Activated CD4-positive, alpha-beta T cell treated with anti-CD3 and anti-CD28 coated beads, Interleukin-2, amount 50 U/mL, for 4 hours (primary cell): Measurements from ENCODE around the gene HNRNPD.
"Not testable (repeated sequence)": the region's sequence is repeated elsewhere in the genome, so short reads cannot be mapped to it uniquely, and the experiment has no call there.

Experiments
- DNase-seq, 2 experiments: peaks; one replicate each; pipeline ENCODE4 v3.0.0-alpha.2; 2020

The HNRNPD gene

GRCh38 chr4:82372517-82373485, 990 bp downstream of the HNRNPD start:
- peak; percentile 56 to 58 for DNase-seq

- DNase-seq = no peak
Observed at GRCh38 chr4:82371497-82371896, 2.3 kb downstream of the HNRNPD start.

DNA sequence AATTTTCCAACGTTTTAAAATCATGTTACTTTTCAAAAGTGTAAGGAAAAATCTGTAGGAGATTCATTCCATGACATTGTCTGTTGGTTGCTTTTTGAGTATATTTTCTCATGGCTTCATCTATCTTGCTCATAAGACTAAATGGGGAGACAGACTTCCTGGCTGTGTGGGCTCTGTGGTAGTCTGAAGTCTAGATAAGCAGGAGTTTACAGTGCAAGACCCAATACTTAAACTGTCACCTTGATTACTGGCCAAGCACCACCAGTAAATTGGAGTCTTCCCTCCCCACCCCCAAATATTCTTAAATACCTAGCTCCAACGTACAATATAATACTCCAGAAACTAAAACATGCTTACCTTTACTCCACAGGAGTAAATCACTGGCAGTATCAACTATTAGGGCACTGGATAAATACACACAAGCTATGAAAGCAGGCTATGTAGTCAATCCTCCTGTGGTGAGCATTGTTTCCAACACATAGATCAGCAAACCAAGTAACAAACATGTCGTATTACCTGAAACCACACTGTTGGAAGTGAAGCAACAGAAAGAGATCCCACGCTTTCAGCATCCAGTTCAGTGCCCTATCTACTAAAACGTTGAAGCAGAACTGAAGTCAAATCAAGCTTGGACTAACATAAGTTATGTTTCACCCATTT, 6.2 kb downstream of the HNRNPD start:
- no peak for DNase-seq

DNA sequence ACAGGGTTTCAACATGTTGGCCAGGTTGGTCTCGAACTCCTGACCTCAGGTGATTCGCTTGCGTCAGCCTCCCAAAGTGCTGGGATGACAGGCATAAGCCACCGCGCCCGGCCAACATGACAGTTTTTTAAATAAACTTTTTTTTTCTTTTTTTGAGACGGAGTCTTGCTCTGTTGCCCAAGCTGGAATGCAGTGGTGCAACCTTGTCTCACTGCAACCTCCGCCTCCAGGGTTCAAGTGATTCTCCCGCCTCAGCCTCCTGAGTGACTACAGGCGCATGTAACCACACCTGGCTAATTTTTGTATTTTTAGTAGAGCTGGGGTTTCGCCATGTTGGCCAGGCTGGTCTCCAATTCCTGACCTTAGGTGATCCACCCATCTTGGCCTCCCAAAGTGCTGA, 7.4 kb downstream of the HNRNPD start:
- DNase-seq = not testable (repeated sequence)

GRCh38 chr4:82363896-82364487, 9.8 kb downstream of the HNRNPD start:
- no peak for DNase-seq

DNA sequence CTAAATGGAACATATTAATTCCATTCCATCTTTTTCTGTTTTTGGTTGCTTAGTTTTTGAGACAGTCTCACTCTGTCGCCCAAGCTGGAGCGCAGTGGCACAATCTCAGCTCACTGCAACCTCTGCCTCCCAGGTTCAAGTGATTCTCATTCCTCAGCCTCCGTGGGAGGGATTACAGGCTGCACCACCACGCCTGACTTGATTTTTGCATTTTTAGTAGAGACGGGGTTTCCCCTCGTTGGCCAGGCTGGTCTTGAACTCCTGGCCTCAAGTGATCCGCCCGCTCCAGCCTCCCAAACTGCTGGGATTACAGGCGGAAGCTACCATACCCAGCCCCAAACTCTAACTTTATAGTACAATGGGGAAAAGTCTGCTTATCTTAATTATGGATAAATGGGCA, 11.2 kb downstream of the HNRNPD start:
- DNase-seq = no peak

DNA sequence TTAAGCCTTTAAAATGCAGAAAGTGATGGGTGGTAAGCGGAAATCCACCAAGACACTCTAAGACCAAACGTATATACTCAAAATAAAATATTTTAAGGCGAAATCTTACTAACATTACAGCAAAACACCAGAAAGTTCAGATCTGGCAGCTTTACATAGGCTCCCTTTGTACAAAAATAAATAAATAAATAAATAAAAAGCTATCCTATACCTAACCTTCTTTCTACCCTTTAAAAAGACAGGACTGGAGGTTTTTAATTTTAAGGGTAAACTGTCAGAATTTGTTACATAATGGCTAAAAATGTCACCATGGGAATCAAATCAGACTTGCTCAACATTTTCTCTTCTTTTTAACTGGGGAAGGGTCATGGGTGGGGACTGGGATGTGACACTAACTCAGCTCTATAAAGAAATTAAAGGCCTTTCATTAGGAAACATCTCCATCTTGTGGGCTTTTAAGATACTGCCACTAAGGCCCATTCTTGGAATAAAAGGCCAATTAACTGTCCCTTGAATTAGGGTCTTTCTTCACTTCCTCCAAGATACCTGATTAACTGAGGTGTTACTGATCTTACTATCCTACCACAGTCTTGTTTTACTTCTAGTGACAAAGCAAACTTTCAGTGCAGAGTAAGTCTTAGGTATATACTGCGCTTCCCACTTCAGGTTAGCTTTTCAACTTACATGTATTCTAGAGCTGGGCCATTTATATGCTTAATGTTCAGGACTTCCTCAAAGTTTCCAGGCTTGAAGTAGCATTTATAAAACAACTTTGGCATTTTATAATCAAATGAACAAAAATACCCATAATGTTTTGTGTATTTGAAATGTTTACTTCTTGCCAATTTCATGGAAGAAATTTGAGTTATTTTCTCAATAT, 13.3 kb downstream of the HNRNPD start:
- no peak for DNase-seq

DNA sequence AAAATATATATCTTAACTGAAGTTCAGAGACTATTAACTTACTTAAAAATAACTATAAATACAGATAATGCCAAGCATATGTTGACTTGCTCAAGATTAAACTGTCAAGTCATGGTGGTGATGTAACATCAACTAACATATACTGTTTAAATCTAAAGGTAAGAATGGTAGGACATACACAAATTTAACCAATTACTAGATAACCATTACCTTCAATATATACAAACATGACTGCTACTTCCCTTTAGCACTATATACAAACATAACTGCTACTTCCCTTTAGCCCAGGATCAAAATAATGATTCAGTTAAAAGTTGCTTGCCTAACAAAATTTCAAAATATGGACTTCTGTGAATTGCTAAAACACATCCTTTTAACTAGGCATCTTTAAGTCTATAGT, 14.9 kb downstream of the HNRNPD start:
- no peak for DNase-seq

GRCh38 chr4:82357640-82358039, 16.2 kb downstream of the HNRNPD start:
- DNase-seq = no peak

DNA sequence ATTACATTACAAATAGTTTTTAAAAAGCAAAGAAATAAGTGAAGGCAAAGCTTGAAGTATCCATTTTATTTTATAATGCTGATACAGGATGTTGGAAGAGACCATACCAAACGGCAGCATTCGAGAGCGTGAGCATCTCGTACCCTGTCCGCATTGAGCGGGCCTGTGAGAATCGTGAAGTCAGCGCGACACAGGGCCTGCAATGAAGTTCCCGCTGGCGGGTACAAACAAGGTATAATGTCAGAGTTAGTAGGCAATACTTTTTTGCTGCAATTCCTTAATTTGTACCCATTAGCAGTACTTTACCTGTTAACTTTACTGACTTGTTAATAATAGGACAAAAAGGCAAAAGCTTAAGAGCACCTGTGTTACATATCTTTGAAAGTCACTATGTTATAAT, 19.0 kb downstream of the HNRNPD start:
- no peak for DNase-seq

DNA sequence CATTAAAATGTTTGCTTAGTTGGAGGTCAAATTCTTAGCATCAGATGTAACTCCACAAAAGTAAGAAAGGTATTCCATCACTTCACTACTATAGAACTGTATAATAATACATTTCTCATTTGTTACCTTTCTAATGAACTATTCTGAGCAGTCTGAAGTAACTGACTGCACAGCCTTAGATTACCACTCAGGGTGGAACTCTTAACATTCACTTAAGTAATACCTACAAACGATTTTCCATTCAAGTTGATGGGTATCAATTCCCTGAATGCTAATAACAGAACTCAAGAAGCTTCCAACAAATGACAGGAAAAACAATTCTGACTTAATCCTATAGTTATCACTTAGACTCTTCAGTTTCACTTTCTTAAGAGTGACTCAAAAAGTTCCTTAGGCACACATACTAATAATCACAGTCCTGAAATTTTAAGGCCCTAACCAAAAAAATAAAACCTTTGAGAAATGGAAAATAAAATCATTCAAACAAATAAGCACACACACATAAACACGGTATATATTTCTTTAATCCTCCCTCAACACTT, 20.9 kb downstream of the HNRNPD start:
- no peak for DNase-seq

DNA sequence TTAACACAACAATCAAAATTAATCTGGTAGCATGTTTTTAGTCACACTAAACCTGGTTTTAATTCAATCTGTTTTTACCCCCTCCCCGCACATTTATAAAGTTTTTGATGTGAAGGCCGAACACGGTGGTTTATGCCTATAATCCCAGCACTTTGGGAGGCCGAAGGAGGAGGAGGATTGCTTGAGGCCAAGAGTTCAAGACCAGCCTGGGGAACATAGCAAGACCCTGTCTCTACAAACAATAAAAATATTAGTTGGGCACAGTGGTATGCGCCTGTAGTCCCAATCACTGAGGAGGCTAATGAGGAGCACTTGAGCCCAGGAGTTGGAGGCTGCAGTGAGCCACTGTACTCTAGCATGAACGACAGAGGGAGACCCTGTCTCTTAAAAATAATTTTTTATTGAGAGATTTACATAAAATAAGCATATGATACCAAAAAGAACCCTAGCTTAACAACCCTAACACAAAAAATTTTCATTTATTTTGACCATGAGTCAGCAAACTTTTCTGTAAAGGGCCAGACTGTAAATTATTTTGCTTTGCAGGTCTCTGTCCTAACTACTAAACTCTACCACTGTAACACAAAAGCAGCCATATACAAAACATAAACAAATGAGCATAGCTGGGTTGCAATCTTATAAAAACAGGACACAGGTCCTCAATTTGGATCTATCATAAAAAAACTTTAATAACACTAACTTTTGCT, 21.5 kb downstream of the HNRNPD start:
- no peak for DNase-seq

GRCh38 chr4:82346126-82346525, 27.7 kb downstream of the HNRNPD start:
- no peak for DNase-seq

- no peak for DNase-seq
Observed at GRCh38 chr4:82335043-82335442, 38.7 kb downstream of the HNRNPD start.

GRCh38 chr4:82333641-82334040, 40.1 kb downstream of the HNRNPD start:
- DNase-seq = not testable (repeated sequence)

GRCh38 chr4:82331814-82332213, 42.0 kb downstream of the HNRNPD start:
- DNase-seq = no peak

GRCh38 chr4:82320351-82320750, 53.4 kb downstream of the HNRNPD start:
- no peak for DNase-seq

GRCh38 chr4:82303063-82303462, 70.7 kb downstream of the HNRNPD start:
- DNase-seq = not testable (repeated sequence)
